K562 (cell line): ENCODE results near the gene KDM5A. TPM values are rescaled to one million over a fixed set of nuclear protein-coding genes. Genes with fewer than 3 reads are reported as not detected.
A peak's percentile ranks its signal among the peaks of the same experiment; 100 is the strongest.

Experiments used
- ATAC-seq: fragments of 200-7000 bp; cut with Tn5 transposase; 3 replicates; pipeline ENCODE4 v1.9.1; 2020; ENCODE audit warnings: moderate library complexity
- BruUV-seq: library from RNA; stranded (reverse); fragments of 400-500 nt; replicated peaks from 2 replicates; lab custom pipeline; 2021; lab: Mats Ljungman, UMichigan
- CTCF ChIA-PET: fragments of 300-600 bp; formaldehyde crosslinking; extraction: SDS; loops from one replicate; lab custom pipeline; 2021; ENCODE audit warnings: low intra/inter-chr PET ratio; lab: Yijun Ruan, JAX
- POLR2A ChIA-PET: fragments of 300-600, 350-650 bp; sonication (Branson Sonifier 250); formaldehyde crosslinking; extraction: SDS; loops from one replicate; lab custom pipeline; 2021; ENCODE audit warnings: antibody characterized with exemption, inconsistent platforms; lab: Yijun Ruan, JAX
- DNase-seq, 4 experiments: peaks; one replicate each; pipeline versions ENCODE4 v3.0.0 to v3.0.0-alpha.2; 2011 to 2018; ENCODE audit warnings: low spot score in 3 of 4, mixed read lengths in 3 of 4; ENCODE audit errors: extremely low read depth in 1 of 4
- FAIRE-seq: peaks from 2 replicates; lab custom pipeline; 2011; peaks lifted over from hg19 to GRCh38; lab: Jason Lieb, UNC
- H2AFZ ChIP-seq: 2 replicates; pipeline ENCODE4 v1.6.0; 2011; ENCODE audit warnings: low read depth, low read length, control low read depth, inconsistent platforms
- H3K27ac ChIP-seq: fragments of 200-600 bp; 3 replicates; pipeline ENCODE4 v1.8.0; 2011; ENCODE audit warnings: low read depth, mild to moderate bottlenecking, control low read depth, inconsistent platforms, low read length, moderate library complexity, mixed read lengths; ENCODE audit errors: extremely low read depth
- H3K27me3 ChIP-seq, 2 experiments: fragments of 300-600 bp in 1 of 2; 2 replicates in 1 of 2; 3 replicates in 1 of 2; pipeline versions ENCODE4 v1.6.0 to v1.8.0; 2011; ENCODE audit warnings: inconsistent platforms in 2 of 2, low read length in 2 of 2, mild to moderate bottlenecking in 1 of 2, mixed read lengths in 1 of 2, moderate library complexity in 1 of 2; ENCODE audit not compliant: control insufficient read depth in 2 of 2, insufficient read depth in 2 of 2
- H3K36me3 ChIP-seq: fragments of 300-600 bp; 3 replicates; pipeline ENCODE4 v1.8.0; 2011; ENCODE audit warnings: mild to moderate bottlenecking, low read length, inconsistent platforms; ENCODE audit not compliant: control insufficient read depth, insufficient read depth
- H3K4me1 ChIP-seq, 2 experiments: fragments of 200-600 bp in 1 of 2; replicated peaks in 1 of 2; 2 replicates in 1 of 2; 3 replicates in 1 of 2; pipeline versions ENCODE4 v1.5.1 to v1.8.0; 2011; ENCODE audit warnings: inconsistent platforms in 2 of 2, low read length in 2 of 2, mild to moderate bottlenecking in 1 of 2, mixed read lengths in 1 of 2, moderate library complexity in 1 of 2; ENCODE audit not compliant: control insufficient read depth in 2 of 2, insufficient read depth in 2 of 2
- H3K4me2 ChIP-seq: 2 replicates; pipeline ENCODE4 v1.6.1; 2011; ENCODE audit warnings: low read length, control low read depth, inconsistent platforms, mixed read lengths; ENCODE audit not compliant: insufficient read depth
- H3K4me3 ChIP-seq: fragments of 200-600 bp; sonication (generic), shearing (Covaris generic); 2 replicates; pipeline ENCODE4 v1.5.1; 2016; ENCODE audit warnings: control low read depth, inconsistent platforms
- H3K79me2 ChIP-seq: fragments of 200-600 bp; 3 replicates; pipeline ENCODE4 v1.8.0; 2011; ENCODE audit warnings: low read length, inconsistent platforms; ENCODE audit not compliant: control insufficient read depth, insufficient read depth
- H3K9ac ChIP-seq, 2 experiments: 2 replicates each; pipeline versions ENCODE4 v1.6.0 to v1.6.1; 2011; ENCODE audit warnings: low read depth in 2 of 2, low read length in 2 of 2, control low read depth in 1 of 2, inconsistent platforms in 1 of 2, mild to moderate bottlenecking in 1 of 2, mixed read lengths in 1 of 2; ENCODE audit not compliant: insufficient read depth in 1 of 2
- H3K9me1 ChIP-seq: one replicate; pipeline ENCODE4 v1.6.0; 2011; ENCODE audit warnings: inconsistent platforms, mild to moderate bottlenecking, low read length, moderate library complexity; ENCODE audit not compliant: control insufficient read depth, insufficient read depth
- H3K9me3 ChIP-seq: replicated peaks from 2 replicates; pipeline ENCODE4 v1.5.1; 2011; ENCODE audit warnings: low read depth, low read length, inconsistent platforms; ENCODE audit not compliant: control insufficient read depth, insufficient read depth
- H4K20me1 ChIP-seq: replicated peaks from 2 replicates; pipeline ENCODE4 v1.6.1; 2011; ENCODE audit warnings: low read length, inconsistent platforms, mixed read lengths; ENCODE audit not compliant: control insufficient read depth, insufficient read depth
- ZFP30 ChIP-seq: fragments of 250-450 bp; sonication (Bioruptor Pico); IDR thresholded peaks from 2 replicates; pipeline ENCODE4 v1.8.0; 2022; ENCODE audit warnings: moderate library complexity, mild to moderate bottlenecking, inconsistent platforms, borderline replicate concordance
- WGBS: fragments of 100-300 bp; shearing (Covaris generic); methylation state at CpG from one replicate; pipeline ENCODE4 v1.1.6; 2016; ENCODE audit warnings: low coverage, mixed read lengths; ENCODE audit not compliant: insufficient coverage; ENCODE audit errors: missing lambda C conversion rate; 5-methylcytosine and 5-hydroxymethylcytosine counted together
- in situ Hi-C: fragments of 300-500 bp; cut with MboI; formaldehyde crosslinking; loops from 4 replicates; pipeline ENCODE4 v1.15.0; 2018; ENCODE audit warnings: inconsistent platforms, mixed read lengths
- intact Hi-C: fragments of 100-400 bp; cut with micrococcal nuclease; formaldehyde crosslinking; loops from 2 replicates; pipeline ENCODE4 v1.14.2; 2022
- polyA plus RNA-seq, 8 experiments: library from polyadenylated mRNA; depleted of rRNA in 4 of 8; stranded (reverse) in 5 of 8; unstranded in 3 of 8; fragments of >200 nt; fragmentation: Nextera tagmentation in 2 of 8; fragmentation: Illumina TruSeq in 1 of 8; extraction: Ambion mirVana in 2 of 8; extraction: Trizol in 1 of 8; gene quantifications; 2 replicates each; pipeline versions ENCODE4 v1.2.1 to v1.2.3, GENCODE V29; 2011 to 2014; ENCODE audit warnings: inconsistent platforms in 1 of 8, missing spikeins in 1 of 8
- total RNA-seq, 7 experiments: library from RNA; depleted of rRNA in 6 of 7; stranded (reverse); fragments of >200 nt in 6 of 7; fragmentation: Illumina TruSeq in 2 of 7; extraction: Trizol in 2 of 7; gene quantifications; 2 replicates each; pipeline versions ENCODE4 v1.2.1 to v1.2.3, GENCODE V29; 2011 to 2021; ENCODE audit warnings: low replicate concordance in 1 of 7
- TF ChIP-seq, protein P1 (sequence below): sonication (generic); formaldehyde crosslinking; IDR thresholded peaks from 2 replicates; pipeline ENCODE4 v1.5.0; 2020; ENCODE audit warnings: missing genetic modification reagents

The KDM5A gene
- total and polyA plus RNA-seq, 9 of the 15 experiments (the other 6 are each of a cell fraction or from before 2014, with no cell fraction given) = 5.5 to 35.1 (median 13.1) TPM

- no peak for TF ChIP-seq ZFP30
- TF ChIP-seq, protein P1, sequence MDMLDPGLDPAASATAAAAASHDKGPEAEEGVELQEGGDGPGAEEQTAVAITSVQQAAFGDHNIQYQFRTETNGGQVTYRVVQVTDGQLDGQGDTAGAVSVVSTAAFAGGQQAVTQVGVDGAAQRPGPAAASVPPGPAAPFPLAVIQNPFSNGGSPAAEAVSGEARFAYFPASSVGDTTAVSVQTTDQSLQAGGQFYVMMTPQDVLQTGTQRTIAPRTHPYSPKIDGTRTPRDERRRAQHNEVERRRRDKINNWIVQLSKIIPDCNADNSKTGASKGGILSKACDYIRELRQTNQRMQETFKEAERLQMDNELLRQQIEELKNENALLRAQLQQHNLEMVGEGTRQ = peak; percentile 14; the same call in 1 of the 2 replicates
- TF ChIP-seq, all 486 proteins: peak for 1
- 0 out of 2 replicates have a peak, but pooled peaks cover 1% of the 10 kb centered on the region for H3K9me3 ChIP-seq
- peaks cover 4 to 52% of the 10 kb centered on the region in 2 experiments; a peak in 4 of 5 replicates for H3K27me3 ChIP-seq
- intact Hi-C loops = no loop called here
- no peaks in the 10 kb centered on the region; a peak in 1 of 5 replicates for H3K4me1 ChIP-seq
- ATAC-seq (no peak), FAIRE-seq (no peak), DNase-seq (no peak)
- H3K9me1 ChIP-seq = no peaks in the 10 kb centered on the region
- no peaks in the 10 kb centered on the region for H3K79me2 ChIP-seq
- H2AFZ ChIP-seq = no peak overlapping the region; the same call in 1 of the 2 replicates
- no peak overlapping the region for H3K4me3 ChIP-seq
- CTCF ChIA-PET = no interaction called here
- H3K36me3 ChIP-seq = no peaks in the 10 kb centered on the region
- POLR2A ChIA-PET = interaction anchor here (0.5 kb wide), 2 partner anchors 15 to 168 kb away, joined by 3 read pairs; partner anchors contain the start of gene CCDC77
- H3K9ac ChIP-seq = no peak overlapping the region
- BruUV-seq = no TSS peak
- no peaks in the 10 kb centered on the region for H4K20me1 ChIP-seq
- 4% methylated on average over 13 of the region's 19 CpGs for WGBS
- in situ Hi-C loops = no loop called here
- H3K27ac ChIP-seq = no peak overlapping the region
- H3K4me2 ChIP-seq = no peak overlapping the region
These were observed 156.1 kb downstream of the KDM5A start for GRCh38 chr12:232731-233614.
